ENCODE measurements around the gene ADD1.

Gene ADD1

DNA sequence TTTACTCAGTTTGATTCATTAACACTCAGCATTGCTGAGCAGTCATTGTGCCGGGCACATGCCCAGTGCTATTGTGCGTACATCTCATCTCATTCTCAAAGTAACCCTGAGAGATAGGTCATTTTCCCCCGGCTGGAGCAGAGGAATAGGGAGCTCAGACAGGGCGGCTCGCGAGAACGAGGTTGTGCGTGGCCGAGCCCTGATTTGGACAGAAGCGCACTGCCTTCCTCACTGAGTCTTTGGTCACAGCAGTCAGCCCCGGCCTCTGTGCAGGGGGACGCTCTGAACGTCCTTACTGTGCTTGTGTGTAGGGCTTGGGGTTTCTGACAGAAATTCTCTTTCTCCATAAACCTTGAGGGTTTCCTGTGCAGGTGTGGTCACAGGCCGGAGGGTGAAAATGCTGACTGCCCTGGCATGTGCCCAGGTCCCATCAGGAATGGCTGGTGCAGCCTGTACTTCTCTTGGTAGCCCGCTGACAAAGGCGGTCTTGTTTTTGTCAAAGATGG lies 80.1 kb downstream of the ADD1 start:
- TF ChIP-seq, protein P1, sequence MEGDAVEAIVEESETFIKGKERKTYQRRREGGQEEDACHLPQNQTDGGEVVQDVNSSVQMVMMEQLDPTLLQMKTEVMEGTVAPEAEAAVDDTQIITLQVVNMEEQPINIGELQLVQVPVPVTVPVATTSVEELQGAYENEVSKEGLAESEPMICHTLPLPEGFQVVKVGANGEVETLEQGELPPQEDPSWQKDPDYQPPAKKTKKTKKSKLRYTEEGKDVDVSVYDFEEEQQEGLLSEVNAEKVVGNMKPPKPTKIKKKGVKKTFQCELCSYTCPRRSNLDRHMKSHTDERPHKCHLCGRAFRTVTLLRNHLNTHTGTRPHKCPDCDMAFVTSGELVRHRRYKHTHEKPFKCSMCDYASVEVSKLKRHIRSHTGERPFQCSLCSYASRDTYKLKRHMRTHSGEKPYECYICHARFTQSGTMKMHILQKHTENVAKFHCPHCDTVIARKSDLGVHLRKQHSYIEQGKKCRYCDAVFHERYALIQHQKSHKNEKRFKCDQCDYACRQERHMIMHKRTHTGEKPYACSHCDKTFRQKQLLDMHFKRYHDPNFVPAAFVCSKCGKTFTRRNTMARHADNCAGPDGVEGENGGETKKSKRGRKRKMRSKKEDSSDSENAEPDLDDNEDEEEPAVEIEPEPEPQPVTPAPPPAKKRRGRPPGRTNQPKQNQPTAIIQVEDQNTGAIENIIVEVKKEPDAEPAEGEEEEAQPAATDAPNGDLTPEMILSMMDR (IDR thresholded peaks at IDR 0.05): no peak
- Histone ChIP-seq H3K4me3 (no peak overlapping the region), H3K27ac (no peak overlapping the region)
- DNase-seq (ENCODE audit: low spot score): peak; percentile 49

- Histone ChIP-seq H3K4me3 (no peak overlapping the region), H3K27ac (no peak overlapping the region)
- DNase-seq (ENCODE audit: low spot score): peak; percentile 70
- TF ChIP-seq, protein P1 (IDR thresholded peaks at IDR 0.05): no peak
Measured at GRCh38 chr4:2924286-2924685, 80.6 kb downstream of the ADD1 start.

- Histone ChIP-seq H3K27ac (no peak overlapping the region), H3K4me3 (no peak overlapping the region)
- peak; percentile 50 for DNase-seq (ENCODE audit: low spot score)
- TF ChIP-seq, protein P1 (IDR thresholded peaks at IDR 0.05): no peak
Measured at GRCh38 chr4:2924765-2925301, 81.2 kb downstream of the ADD1 start.

DNA sequence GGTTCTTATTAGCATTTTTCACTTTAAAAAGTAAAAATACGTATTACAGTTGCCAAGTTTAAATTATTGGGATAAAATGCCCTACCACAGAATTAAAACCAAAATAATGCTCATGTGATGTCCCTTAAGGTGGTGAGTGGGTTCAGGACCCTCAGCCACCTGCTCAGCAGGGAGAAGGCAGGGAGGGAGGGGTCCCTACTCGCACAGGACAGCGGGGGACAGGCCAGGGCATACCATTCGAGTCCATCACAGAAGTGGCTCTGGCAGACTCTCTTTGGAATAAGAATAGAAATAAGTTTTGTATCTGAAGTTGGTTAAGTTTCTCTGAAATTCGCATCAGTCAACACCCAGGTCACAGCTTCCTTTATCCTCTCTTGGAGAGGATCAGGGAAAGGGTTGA lies 81.9 kb downstream of the ADD1 start:
- DNase-seq (ENCODE audit: low spot score): no peak
- Histone ChIP-seq H3K27ac (no peak overlapping the region), H3K4me3 (no peak overlapping the region)
- TF ChIP-seq, protein P1 (IDR thresholded peaks at IDR 0.05): no peak

DNA sequence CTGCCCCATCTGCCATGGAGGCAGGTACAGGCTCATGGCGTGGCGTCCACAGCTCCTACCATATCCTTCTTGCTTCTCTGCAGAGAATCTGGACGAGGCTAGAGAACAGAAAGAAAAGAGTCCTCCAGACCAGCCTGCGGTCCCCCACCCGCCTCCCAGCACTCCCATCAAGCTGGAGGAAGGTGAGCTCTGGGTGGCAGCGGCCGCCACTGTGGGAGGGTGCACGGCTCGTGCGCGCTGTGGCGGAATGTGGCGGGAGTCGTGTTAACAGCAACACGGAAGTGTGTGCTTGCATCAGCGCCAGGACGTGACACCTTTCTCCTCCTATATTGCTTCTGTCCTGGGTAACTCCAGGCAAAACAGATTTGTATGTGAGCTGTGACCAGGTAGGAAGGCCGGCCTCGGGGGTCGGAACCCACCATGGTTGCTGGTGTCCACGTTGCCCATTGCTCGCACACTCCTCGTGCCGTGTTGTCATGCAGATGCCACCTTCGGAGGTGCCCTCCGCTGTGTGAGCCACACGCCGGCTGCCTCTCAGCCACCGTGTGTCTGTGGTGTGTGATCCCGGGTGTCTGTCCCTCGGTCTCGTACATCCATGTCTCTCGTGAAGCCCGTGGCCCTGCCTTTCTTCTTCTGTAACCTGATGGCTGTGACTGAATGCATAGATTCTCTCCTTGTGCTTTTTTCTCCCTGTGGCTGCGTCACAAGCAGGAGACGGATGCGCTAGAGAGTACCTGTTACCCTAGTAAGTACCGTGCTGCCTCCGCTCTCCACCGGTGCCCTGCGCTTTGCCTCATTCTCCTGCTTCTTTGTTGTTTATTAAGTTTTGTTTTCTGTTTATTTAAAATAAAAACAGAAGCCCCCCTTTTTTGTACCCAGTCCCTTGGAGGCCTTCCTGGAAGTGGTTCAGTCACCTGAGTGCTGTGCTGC lies 82.6 kb downstream of the ADD1 start:
- no peak overlapping the region for H3K4me3 ChIP-seq
- DNase-seq (ENCODE audit: low spot score): peak; percentile 47
- TF ChIP-seq, protein P1 (IDR thresholded peaks at IDR 0.05): no peak
- H3K27ac ChIP-seq: no peak overlapping the region

DNA sequence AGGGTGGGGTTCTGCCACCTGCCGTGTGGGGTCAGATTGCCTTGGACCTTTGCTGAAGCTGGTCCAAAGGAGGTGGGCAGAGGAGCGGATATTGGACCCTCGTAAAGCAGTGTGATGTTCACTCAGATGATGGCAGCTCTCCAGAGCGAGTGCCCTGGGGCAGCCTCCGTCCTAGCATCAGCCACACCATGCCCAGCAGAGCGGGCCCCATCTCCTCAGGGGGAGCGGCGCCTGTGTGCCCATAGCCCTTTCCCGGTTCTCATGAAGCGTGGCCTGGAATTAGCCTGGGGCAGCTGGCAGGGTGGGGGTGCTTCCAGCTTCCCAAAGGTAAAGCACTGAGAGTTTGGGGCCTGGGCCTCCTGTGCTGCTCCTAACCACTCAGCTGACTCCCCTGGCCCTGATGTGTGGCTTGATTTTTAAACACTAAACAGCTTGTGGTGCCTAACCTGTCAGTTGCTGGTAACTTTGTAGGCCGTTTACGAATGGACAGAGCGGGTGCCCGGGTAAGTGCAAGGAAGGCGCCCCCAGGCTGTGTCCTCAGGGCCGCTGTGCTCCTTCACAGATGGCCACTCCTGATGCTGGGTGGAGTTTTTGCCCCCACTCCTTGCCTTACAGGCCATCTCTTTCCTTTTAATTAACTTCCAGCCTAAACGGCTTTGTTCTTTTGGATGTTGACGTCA lies 83.5 kb downstream of the ADD1 start:
- peak; percentile 68 for DNase-seq (ENCODE audit: low spot score)
- no peak overlapping the region for H3K27ac ChIP-seq
- H3K4me3 ChIP-seq: no peak overlapping the region
- TF ChIP-seq, protein P1 (IDR thresholded peaks at IDR 0.05): no peak
